ENCODE results near the gene HOXB3.

HOXB3 gene

DNA sequence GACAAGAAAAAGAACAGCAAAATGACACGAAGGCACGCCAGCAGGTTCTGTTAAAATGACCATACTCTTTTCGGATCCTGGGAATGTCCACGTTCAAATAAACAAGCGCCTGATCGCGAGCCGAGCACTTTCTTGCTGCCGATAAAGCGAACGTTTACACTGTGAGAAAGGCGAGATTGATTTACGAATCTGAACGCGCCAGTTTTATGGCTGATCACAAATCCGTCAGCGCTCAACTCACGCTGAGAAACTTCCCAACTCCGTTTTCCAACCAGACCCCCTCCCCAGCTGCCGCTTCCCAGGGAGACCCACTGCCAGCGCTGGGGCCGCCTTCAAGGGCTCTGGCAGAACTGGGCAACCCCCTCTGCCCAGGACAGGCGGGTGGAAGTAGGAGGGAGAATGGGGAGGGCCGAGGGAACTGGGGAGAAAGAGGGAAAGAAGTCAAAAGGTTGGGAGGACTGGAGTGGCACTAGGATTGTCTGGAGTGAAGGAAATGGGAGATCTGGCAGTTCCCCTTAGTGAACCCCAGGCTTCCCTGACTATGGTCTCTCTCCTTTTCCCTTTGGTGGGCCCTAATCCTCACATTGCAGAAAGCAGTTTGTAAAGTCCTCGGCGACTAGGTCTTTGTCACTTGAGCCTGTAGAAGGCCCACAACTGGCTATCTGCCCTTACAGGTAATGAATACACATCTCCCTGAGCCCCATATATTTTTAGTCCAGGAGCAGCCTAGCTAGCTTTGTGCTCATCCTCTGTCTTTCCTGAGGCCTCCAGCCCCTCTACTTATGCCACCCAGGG lies 18.8 kb downstream of the HOXB3 start:
- DNase-seq (ENCODE audit: low read depth in 1 of 2, low spot score in 1 of 2): no peak

DNA sequence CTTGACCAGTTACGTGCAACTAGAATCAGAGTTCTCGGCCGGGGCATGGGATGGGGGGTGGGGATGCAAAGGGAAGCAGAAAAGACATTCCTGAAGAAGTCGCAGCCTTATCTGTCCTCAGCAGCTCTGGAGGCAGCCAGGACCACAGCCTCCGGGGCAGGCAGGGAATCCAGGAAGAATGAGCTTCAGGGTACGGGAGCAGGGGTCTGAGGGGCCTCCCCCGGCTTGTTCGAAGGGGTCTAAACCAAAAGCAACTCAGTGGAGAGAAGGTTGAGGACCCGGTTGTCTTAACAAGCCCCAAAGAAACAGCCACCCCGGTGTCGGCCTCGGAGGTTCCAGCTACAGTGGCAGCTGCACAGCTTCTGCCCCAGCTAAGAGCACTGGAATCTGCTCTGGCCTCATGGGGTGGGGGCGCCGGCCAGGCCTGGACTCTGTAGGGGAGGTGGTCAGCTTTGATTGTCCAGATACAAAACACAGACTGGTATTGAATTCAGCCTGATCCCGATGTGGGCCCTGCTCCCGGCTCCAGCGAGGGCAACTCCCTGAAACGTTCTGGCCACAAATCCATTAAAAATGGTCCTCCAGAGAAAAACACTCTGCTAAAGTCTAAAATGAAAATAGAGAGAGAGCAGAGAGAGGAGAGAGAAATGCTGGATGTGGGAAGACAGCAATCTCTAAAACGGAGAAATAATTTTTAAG lies 19.6 kb downstream of the HOXB3 start:
- no peak for DNase-seq (ENCODE audit: low read depth in 1 of 2, low spot score in 1 of 2)

DNA sequence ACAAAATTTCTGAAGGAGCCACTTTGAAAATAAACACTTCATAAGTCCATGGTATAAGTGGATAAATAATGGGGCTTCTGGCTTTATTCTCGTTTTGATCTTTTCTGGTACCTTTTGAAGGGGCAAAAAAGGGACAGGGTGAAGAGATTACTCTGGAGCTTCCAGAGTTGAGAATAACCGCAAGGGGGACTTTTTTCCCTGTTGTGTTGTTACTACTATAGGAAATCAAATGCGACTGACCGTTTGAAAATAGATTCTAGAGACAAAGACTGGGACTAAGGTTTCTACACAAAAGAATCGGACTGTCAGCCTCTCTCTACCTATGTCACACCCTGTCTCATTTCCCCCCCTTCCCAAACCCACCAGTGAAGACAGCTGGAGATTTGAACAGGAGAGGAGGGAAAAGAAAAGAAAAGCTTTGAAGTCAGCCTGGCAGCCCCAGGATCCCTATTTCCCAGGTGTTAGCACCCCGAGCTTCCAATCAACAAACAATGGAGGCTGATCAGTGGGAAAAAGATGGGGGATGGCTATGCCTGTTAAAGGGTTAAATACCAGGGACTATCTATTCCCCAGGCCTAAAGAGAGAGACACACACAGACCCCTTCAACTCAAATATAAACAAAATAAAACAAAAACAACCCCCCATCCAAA lies 20.2 kb downstream of the HOXB3 start:
- no peak for DNase-seq (ENCODE audit: low read depth in 1 of 2, low spot score in 1 of 2)

DNA sequence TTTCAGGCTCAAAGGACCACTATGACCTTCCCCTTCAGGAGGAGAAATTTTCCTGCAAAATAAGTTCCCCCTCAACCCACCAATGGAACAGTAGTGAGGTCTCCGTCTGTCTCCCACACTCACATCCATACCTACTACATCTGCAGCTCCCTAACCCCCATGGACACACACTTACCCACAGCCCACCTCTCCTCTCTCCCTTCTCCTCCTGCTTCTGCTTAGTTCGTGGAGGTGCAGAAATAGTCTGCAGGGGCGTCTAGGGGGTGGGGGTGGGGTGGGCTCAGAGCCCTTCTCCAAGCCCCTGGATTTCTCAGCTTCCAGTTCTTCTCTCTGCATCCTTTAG lies 20.8 kb downstream of the HOXB3 start:
- DNase-seq (ENCODE audit: low read depth in 1 of 2, low spot score in 1 of 2): no peak

DNA sequence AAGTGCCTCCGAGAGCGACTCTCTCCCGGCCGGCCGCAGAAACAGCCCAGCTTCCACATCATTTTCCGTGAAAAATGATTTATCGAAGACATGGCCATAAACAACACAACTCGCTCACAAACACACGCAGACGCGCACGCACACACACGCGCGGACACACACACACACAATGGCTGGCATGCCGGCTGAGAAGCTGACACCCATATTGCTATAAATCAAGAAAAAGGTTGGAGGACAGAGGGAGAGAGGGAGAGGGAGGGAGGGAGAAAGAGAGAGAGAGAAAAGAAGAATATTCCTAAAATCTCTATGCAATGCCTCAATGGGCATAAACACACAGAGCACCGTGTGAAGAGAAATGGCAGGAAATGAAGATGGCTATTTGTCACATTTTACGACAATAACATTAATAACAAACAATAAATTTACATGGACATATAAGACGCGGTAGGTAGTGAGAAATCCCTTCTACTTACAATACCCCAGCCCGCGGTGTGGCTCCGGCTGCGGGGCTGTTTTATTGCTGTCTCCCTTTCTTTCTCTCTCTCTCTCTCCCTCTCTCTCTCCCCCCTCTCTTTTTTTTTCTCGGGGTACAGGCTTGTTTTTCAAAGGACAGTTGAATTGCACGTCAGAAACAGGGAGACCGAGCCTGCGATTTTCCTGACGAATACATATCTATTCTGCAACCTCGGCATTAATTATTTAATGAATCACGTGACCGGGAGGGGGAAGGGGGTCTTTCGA lies 21.4 kb downstream of the HOXB3 start:
- DNase-seq (ENCODE audit: low read depth in 1 of 2, low spot score in 1 of 2): no peak

DNA sequence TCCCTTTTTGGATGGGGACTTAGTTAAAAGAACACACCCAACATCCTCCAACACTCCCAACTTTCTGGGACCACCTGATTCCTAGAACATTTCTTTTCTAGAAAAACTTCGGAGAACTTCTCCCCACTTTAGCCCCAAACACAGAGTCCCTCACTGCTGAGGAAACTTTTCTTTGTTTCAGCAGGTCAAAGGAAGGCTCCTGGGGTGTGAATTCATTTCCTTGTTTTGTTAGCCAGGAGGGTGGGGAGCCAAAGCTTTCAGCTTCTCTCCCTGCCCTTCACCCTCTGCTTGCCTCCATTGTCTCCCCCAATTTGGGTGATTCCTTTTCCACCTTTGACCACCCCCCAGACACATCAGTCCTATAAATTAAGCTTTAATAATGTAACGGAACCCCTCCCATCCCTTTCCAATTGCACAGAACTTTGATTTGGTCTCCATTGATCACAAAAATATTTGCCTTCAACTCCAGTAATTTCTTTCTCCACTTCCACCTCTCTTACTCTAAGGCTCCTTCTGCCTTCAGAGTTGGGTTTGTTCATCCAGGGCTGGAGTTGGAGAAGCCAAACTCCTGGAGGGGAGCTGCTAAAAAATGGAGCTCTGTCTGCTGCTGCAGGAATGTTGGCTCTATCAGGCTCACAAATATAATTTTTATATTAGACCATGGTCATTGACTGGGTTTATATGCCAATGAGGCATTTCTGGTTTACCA lies 22.2 kb downstream of the HOXB3 start:
- no peak for DNase-seq (ENCODE audit: low read depth in 1 of 2, low spot score in 1 of 2)

DNA sequence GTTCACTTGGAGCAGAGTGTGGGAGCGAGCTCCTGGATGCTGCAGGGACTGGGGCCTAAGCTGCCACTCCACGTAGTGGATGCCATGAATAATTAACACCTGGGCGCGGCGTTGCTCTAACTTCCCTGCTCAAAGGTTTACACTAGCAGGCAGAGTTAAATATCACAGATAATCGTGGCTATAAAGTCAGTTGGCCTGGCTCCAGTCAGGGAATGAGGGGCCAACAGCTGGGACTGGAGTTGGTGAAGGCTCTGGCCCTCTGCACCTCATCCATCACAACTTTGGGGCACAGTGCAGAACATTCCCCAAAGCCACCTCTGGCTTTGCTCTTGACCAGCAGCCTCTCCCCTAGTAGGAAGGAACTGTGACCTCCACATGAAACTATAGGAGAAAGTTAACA lies 22.8 kb downstream of the HOXB3 start:
- DNase-seq (ENCODE audit: low read depth in 1 of 2, low spot score in 1 of 2): no peak

DNA sequence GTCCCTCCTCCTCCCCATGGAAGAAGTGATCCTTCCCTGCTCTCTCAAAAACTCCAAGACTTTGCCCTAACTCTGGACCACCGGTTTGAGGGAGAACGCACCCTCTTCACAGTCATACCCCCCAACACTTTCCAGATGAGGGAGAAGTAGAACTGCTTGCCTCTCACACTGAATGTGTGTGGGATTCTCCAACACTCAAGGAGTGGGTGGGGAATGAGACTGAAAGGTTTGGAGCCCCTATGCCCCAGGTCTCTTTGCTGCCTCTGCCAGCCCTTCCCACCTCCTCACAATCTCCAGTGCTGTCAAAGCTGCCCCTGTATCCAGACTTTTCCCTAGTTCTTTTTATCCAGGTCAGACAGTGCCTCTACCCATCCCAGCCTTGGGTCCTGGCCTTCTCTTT lies 23.3 kb downstream of the HOXB3 start:
- DNase-seq (ENCODE audit: low read depth in 1 of 2, low spot score in 1 of 2): no peak

DNA sequence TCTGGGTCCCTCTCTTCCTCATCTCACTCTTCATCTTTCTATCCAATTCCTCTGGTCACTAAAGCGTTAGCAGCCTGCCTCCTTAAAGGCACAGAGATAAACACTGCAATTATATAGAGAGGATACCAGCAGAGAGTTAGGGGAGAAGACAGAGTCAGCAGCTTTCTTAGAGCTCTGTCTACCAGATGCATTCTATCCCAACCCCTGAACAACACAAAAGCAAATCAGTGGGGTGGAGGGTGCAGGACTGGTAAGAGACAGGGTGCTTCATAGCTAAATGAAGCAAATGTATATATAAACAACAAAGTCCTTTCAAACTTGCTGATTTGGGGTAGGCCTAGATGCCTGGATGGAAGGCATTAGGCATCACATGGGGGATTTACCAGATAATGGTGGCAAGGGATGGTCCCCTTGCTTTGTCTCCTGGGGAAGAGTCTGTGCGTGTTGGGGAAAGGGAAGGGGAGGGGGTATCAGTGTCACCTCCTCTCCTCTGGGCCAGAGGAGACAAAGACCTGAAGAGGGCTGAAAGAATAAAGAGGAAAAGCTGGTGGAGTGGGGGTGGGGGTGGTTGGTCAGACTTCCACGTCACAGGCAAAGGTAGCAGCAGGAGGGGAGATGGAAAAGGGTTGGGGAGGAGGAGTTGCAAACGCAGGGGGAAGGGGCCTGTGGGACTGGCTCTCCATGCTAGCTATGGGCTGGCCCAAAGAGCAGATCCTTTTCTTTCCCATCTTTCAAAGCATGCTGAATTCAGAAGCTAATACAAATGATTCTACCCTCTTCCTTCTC lies 23.9 kb downstream of the HOXB3 start:
- DNase-seq (ENCODE audit: low read depth in 1 of 2, low spot score in 1 of 2): no peak

DNA sequence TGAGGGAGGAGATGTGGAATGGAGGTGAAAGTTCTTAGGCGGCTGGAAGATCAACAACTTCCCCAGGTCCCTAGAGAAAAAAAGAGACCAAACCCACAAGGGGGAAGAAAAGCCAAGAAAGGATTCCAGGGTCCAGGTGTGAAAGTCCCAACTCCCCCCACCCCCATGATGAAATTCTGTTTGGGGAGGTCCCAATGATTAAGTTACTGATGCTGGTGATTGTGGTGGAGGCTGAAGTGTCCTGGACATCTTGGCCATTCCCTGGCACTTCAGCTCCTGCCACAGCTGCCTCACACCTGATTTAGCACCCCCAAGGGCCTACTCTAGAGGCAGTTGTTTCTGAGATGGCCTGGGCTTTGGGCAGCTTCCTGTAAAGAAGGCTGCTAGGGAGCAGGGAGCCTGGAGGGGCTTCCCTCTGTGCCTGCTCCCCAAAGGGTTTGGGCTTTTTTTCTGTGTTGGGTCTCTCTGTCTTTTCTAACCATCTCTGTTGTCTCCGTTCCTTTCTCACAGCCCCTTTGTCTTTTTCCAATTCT lies 25.0 kb downstream of the HOXB3 start:
- no peak for DNase-seq (ENCODE audit: low read depth in 1 of 2, low spot score in 1 of 2)

DNA sequence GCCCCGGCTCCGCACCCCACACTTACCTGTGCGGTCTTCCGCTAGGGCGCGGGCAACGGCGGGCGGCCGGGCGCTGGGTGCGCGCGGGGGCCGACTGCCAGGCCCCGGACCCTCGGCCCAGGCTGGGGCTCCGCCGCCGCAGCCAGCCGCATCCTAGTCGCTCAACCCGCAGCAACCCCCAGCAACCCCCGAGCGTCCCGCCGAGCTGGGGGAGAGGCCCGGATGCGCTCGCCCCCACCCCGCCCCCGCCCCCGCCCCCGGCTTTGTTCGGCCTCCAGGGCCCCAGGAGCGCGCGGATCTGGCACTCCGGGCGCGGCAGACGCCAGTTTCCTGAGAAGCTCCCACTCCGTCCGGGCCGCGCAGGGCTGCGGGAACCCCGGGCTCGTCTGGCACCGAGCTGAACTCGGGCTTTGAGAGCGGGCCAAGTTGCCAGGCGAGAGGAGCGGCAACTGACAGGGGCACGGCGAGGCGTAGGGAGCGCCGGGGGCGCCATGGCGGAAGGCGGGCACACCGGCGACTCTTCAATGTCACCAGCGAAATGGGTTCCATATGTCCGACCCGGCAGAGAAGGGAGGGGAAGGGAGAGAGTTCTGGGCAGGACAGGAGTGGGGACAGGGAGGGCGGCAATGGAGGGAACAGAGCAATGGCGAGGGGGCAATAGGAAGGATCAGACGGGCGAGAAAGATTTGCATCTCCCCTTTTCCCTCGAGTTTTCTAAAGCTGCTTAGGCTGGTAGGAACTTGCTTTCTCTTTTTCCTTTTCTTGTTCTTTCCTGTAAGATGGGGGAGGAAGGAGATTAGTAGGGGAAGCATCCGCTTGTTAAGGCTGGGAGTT lies 25.6 kb downstream of the HOXB3 start:
- DNase-seq (ENCODE audit: low read depth in 1 of 2, low spot score in 1 of 2): no peak

DNA sequence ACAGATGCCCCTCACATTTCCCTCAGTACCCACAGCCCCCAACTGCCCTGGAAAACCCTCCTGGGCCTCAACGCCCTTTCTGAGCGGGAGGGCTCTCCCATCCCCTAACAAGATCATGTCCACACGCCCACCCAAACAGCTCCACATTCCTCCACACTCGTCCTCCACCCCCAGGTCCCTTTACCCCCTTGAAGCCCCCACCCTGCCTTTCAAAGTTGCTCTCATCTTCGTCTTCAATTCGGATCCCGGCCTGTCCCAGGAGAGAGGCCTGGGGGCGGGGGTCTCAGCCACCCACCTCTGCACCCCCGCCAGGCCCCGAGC lies 26.2 kb downstream of the HOXB3 start:
- no peak for DNase-seq (ENCODE audit: low read depth in 1 of 2, low spot score in 1 of 2)

DNA sequence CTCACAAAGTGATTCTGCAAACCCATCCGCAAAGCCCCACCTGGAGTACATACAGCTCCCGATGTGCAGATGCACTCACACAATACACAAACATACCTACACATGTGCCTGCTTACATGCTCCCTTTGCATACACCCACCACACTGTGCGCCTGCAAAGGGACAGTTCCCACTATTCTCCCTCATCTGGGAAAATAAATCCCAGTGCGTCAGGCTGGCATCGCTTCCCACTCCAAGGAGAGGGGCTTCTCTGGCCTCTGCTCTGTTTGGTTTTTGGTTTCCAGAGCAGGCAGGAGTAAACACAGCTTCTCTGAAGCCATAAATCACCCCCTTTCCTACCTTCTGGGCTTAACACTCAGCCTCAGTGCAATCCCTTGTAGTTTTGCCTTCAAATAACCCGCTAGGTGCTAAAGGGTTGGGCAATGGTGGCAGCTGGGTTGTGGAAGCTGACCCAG lies 26.6 kb downstream of the HOXB3 start:
- DNase-seq (ENCODE audit: low read depth in 1 of 2, low spot score in 1 of 2): no peak

DNA sequence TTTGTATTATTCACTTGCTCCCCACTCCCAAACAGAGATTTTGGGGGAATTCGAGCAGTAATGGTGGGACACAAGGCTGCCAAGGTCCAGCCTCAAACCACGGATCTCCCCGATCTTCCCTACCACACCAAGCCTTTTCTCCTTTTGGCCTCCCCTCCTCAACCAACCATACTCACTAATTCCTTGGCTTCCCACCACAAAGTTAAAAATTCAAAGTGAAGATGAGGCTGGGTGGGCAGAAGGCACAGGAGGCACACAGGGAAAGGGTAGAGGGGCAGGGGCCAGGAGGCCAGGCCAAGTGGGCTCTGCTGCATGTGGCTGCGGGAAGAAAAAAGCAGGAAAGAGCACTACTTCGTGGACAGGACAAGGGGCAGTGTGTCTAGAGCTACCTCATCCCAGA lies 27.1 kb downstream of the HOXB3 start:
- no peak for DNase-seq (ENCODE audit: low read depth in 1 of 2, low spot score in 1 of 2)

DNA sequence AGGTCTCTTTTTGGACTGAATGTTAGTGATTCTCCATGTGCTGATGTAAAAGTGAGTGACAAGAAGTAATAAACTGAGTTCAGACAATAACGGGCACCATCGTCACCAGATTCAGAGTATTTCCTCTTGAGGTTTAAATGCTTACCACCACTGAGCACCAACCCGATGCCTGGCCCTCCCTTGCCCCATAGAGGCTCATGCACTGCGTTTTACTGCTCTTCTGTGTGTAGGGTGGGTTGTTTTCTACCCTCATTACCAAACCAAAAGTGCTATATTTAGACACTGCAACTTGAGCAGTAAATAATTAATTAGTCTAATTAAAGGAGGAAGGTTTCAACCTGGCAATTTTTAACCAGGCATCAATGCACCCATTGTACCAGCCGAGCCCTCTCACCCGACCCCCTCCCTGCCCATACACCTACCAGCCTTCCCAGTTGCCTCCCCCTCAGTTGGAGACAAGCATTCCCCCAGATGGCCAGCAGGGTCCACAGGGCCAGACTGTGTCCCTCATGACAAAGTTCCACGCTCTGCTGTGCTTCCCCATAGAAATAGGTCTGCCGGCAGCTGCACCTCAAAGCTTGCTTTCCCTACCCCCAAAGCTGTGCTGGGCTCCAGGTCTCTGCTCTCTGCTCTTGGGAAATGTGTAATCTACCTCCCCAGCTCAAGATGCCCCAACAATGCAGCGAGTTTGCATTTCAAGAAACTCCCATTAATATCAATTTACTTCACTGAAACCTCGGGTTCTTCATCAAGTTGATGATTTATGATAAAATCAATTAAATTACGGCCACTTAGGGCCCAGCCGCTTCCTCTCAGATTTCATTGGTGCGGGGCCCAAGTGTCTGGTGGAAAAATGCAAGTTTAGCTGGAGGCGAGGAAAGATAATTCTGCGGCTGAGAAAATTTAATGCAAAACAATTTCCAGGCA lies 27.9 kb downstream of the HOXB3 start:
- no peak for DNase-seq (ENCODE audit: low read depth in 1 of 2, low spot score in 1 of 2)

DNA sequence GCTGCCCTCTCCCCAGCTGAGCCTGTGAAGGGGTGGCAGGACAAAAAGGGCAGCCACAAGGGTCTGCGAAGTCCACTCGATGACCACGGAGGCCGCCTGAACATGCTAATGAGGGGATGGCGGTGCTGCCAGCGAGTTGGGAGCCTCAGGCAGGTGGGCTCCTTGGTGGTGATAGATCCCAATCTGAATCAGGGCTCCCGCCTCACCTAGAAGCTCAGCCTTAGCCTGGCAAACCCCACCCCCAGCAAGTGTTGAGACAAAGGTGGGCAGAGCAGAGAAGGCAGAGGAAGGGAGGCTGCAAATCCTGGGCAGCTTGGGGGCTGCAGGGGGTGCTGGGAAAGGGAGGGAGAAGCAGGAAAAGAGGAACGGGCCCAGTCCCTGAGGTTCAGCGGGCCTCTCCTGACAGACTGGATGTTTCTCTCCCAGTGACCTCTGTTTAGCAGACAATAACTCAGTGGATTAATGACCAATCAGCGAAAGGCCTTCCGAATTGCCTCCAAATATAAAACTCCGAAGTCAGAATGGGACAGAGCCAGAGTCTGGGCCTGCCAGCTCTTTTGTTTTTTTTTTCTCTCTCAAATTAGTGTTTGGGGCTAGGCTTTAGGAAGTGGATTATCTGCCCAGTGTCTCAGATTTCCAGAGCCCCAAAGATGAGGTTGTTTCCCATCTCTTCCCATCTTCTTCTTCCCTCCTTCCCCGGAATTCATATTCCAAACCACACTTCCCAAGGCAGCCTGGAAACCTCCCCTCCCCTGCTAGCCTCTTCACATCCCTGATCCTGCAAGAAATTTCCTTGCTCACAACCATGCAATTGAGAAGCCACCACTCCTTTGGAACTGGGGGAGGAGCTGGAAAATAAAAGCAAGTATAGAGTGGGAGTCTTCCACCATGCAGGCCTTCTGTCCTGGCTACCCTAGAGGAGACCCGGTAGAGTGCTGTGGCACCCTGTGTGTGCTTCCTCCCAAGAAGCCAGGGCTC lies 29.9 kb downstream of the HOXB3 start:
- no peak for DNase-seq (ENCODE audit: low read depth in 1 of 2, low spot score in 1 of 2)
